ENCODE results near the gene C1QTNF1.
A peak's percentile ranks its signal among the peaks of the same experiment; 100 is the strongest.

The C1QTNF1 gene

GRCh38 chr17:79041041-79041570 is 17.1 kb downstream of the C1QTNF1 start:
- TF ChIP-seq, protein P1, sequence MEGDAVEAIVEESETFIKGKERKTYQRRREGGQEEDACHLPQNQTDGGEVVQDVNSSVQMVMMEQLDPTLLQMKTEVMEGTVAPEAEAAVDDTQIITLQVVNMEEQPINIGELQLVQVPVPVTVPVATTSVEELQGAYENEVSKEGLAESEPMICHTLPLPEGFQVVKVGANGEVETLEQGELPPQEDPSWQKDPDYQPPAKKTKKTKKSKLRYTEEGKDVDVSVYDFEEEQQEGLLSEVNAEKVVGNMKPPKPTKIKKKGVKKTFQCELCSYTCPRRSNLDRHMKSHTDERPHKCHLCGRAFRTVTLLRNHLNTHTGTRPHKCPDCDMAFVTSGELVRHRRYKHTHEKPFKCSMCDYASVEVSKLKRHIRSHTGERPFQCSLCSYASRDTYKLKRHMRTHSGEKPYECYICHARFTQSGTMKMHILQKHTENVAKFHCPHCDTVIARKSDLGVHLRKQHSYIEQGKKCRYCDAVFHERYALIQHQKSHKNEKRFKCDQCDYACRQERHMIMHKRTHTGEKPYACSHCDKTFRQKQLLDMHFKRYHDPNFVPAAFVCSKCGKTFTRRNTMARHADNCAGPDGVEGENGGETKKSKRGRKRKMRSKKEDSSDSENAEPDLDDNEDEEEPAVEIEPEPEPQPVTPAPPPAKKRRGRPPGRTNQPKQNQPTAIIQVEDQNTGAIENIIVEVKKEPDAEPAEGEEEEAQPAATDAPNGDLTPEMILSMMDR (IDR thresholded peaks at IDR 0.05; ENCODE audit: control insufficient read depth, extremely low read depth, insufficient read depth) = no peak
- no peak overlapping the region for H3K4me3 ChIP-seq (ENCODE audit: low read depth, low read length)
- no peak for DNase-seq (ENCODE audit: low read depth)

DNA sequence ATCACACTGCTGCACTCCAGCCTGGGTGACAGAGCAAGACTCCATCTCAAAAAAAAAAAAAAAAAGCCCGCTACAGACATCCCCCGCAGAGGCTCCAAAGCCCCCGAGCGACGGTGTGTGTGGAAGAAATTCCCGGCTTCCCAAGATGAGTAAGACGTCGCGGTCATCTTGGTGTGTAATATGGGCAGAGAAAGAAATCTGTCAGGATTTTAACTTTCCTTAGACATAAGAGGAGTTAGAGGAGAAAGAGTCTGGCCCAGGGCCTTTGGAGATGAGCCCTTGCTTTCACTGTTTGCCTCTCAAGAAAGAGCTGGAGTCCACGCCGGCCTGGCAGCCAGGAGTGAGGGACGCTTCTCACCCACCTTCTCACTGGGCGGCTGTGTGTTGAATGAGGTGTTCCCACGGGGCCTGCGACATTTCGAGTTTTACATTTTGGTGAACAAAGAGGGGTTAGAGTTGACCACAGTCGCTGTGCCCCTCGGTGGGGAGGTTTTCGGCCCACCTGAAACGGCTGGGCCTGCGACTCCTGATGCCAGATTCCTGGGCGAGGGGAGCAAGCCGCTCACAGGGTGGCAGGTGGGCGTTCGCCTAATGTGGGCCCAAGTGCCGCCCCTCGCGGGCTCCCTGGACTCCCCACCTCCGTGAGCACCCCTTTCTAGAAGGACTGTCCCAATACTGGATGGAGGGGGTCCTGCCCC is 17.9 kb downstream of the C1QTNF1 start:
- no peak for DNase-seq (ENCODE audit: low read depth)
- TF ChIP-seq, protein P1 (IDR thresholded peaks at IDR 0.05; ENCODE audit: control insufficient read depth, extremely low read depth, insufficient read depth) = no peak
- H3K4me3 ChIP-seq (ENCODE audit: low read depth, low read length) = no peak overlapping the region

DNA sequence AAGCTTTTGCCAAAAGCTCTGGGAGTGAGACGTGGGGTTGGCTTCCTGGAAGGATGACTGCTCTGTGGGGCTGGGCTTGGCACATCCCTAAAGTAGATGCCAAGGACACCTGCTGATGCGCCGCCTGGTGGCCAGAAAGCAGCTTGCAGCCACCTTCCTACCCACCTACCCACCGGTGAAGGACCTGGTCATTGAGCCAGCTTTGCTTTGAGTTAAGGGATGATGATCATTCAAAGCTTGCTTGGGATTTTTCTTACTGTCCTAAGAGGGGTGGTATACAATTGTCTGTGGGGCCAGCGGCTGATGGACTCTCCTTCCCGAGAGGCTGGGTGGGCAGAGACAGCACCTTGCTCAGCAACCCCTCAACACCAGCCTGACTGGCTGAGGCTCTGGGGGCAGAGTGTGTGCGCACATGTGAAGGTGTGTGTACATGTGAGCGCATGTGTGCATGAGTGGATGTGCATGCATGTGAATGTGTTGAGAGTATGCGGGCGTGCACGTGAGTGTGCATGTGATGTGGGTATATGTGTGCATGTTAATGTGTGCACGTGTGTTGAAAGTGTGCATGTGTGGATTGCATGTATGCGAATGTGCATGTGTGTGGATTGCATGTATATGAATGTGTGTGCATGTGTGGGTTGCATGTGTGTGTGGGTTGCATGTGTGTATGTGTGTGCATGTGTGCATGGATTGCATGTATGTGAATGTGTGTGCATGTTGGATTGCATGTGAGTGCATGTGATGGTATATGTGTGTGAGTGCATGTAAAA is 18.6 kb downstream of the C1QTNF1 start:
- TF ChIP-seq, protein P1 (IDR thresholded peaks at IDR 0.05; ENCODE audit: control insufficient read depth, extremely low read depth, insufficient read depth) = peak; percentile 98
- DNase-seq (ENCODE audit: low read depth) = no peak
- H3K4me3 ChIP-seq (ENCODE audit: low read depth, low read length) = no peak overlapping the region

DNA sequence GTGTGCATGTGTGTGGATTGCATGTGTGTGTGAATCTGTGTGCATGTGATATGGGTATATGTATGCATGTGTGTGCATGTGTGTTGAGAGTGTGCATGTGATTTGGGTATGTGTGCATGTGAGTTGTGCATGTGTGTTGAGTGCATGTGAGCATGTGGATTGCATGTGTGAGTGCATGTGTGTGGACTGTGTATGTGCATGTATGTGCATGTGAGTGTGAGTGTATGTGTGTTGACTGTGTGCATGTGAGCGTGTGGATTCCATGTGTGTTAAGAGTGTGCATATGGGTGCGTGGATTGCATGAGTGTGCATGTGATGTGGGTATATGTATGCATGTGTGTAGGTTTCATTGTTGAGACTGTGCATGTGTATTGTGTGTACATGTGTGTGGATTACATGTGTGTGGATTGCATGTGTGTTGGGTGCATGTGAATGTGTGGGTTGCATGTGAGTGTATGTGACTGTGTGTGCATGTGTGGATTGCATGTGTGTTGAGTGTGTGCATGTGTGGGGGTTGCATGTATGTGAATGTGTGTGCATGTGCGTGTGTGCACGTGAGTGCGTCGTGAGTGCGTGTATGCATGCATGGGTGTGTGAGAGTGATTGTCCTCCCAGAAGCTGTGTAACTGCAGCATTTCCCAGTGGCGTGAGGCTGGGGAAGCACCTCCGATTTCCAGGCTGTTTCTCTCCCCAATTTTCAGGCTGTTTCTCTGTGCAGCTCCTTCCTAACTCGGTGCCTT is 19.4 kb downstream of the C1QTNF1 start:
- DNase-seq (ENCODE audit: low read depth) = no peak
- TF ChIP-seq, protein P1 (IDR thresholded peaks at IDR 0.05; ENCODE audit: control insufficient read depth, extremely low read depth, insufficient read depth) = no peak

DNA sequence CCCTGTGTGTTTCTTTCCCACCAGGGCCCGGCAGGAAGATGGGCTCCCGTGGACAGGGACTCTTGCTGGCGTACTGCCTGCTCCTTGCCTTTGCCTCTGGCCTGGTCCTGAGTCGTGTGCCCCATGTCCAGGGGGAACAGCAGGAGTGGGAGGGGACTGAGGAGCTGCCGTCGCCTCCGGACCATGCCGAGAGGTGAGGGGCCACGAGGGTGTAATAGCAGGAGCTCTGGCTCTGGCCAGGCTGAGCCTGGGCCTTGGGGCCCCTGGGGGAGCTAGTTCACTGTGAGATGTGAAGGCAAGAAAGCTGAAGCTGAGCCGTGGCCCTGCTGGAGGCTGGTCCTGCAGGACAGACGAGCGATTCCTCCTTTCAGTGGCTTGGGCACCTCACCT is 20.0 kb downstream of the C1QTNF1 start:
- TF ChIP-seq, protein P1 (IDR thresholded peaks at IDR 0.05; ENCODE audit: control insufficient read depth, extremely low read depth, insufficient read depth) = no peak
- H3K4me3 ChIP-seq (ENCODE audit: low read depth, low read length) = no peak overlapping the region
- DNase-seq (ENCODE audit: low read depth) = no peak

More for the DNA sequence above, 19.4 kb downstream of the C1QTNF1 start:
- H3K4me3 ChIP-seq (ENCODE audit: low read depth, low read length) = no peak overlapping the region

GRCh38 chr17:79044462-79044861 is 20.5 kb downstream of the C1QTNF1 start:
- H3K4me3 ChIP-seq (ENCODE audit: low read depth, low read length) = no peak overlapping the region
- DNase-seq (ENCODE audit: low read depth) = no peak
- TF ChIP-seq, protein P1 (IDR thresholded peaks at IDR 0.05; ENCODE audit: control insufficient read depth, extremely low read depth, insufficient read depth) = no peak

Measured in LNCaP clone FGC (cell line).